ENCODE results near the gene COP1. TPM values are rescaled to one million over a fixed set of nuclear protein-coding genes. Genes with fewer than 3 reads are reported as not detected.

COP1 gene
- polyA plus RNA-seq, 1 donor (not counting 4 experiments of a cell fraction or from before 2014, with no cell fraction given), result 38.9 TPM

DNA sequence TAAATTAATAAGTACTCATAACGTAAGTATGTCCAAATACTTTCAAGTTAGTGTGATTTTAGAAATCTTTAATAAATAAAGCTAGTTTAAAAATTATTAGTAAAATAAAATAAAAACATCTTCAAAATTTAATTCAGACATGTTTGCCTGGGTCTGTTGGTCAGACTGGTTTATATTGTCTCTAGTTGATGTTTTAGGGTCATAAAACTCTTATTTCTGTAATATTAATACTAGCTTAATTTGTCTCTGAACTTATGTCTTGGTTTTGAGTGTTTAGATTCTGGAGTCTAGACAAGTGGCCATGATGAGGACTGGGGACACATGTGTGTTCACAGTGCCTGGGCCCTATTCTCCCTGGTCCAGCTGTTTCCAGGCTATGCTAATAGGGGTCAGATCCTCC, 279.1 kb downstream of the COP1 start:
- DNase-seq (ENCODE audit: low read depth, low spot score) (no peak), FAIRE-seq (no peak)
- Histone ChIP-seq H3K79me2 (ENCODE audit: control insufficient read depth, insufficient read depth, low read length) (no peaks in the 10 kb centered on the region), H3K4me1 (ENCODE audit: control insufficient read depth, extremely low read depth, insufficient read depth, low read length) (no peaks in the 10 kb centered on the region), H3K9me3 (ENCODE audit: control insufficient read depth, low read depth, low read length) (no peaks in the 10 kb centered on the region), H3K4me2 (ENCODE audit: control insufficient read depth, extremely low read depth, insufficient read depth, low read depth, low read length) (no peak overlapping the region), H3K36me3 (ENCODE audit: control insufficient read depth in 2 of 2, extremely low read depth in 1 of 2, insufficient read depth in 2 of 2, low read length in 2 of 2) (no peaks in the 10 kb centered on the region), H3K4me3 (ENCODE audit: control insufficient read depth in 2 of 3, extremely low read depth in 1 of 3, insufficient read depth in 2 of 3, low read depth in 1 of 3, low read length in 3 of 3) (no peak overlapping the region), H3K27ac (ENCODE audit: control insufficient read depth, insufficient read depth, low read length) (no peak overlapping the region), H2AFZ (ENCODE audit: control insufficient read depth, low read length) (no peak overlapping the region), H3K9ac (ENCODE audit: control insufficient read depth, extremely low read depth, insufficient read depth, low read length) (no peak overlapping the region), H3K9me1 (ENCODE audit: control insufficient read depth, extremely low read depth, insufficient read depth, low read length) (no peaks in the 10 kb centered on the region), H3K27me3 (ENCODE audit: control insufficient read depth, extremely low read depth, insufficient read depth, low read length) (no peaks in the 10 kb centered on the region), H4K20me1 (ENCODE audit: control insufficient read depth, extremely low read depth, insufficient read depth, low read length) (no peaks in the 10 kb centered on the region)
- TF ChIP-seq, protein P1, sequence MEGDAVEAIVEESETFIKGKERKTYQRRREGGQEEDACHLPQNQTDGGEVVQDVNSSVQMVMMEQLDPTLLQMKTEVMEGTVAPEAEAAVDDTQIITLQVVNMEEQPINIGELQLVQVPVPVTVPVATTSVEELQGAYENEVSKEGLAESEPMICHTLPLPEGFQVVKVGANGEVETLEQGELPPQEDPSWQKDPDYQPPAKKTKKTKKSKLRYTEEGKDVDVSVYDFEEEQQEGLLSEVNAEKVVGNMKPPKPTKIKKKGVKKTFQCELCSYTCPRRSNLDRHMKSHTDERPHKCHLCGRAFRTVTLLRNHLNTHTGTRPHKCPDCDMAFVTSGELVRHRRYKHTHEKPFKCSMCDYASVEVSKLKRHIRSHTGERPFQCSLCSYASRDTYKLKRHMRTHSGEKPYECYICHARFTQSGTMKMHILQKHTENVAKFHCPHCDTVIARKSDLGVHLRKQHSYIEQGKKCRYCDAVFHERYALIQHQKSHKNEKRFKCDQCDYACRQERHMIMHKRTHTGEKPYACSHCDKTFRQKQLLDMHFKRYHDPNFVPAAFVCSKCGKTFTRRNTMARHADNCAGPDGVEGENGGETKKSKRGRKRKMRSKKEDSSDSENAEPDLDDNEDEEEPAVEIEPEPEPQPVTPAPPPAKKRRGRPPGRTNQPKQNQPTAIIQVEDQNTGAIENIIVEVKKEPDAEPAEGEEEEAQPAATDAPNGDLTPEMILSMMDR (optimal IDR thresholded peaks at IDR 0.05 in 1 of 3, IDR thresholded peaks at IDR 0.05 in 1 of 3, conservative IDR thresholded peaks at IDR 0.05 in 1 of 3; ENCODE audit: extremely low read depth in 1 of 3, insufficient read depth in 2 of 3, low read length in 3 of 3), result no peak
- TF ChIP-seq EZH2 (IDR thresholded peaks at IDR 0.05; ENCODE audit: low read length), result no peak
- dilution Hi-C loops (cut with MboI; ENCODE audit: extremely low pct_ligation_motif_present, low sequenced_read_pairs), result no loop called here

DNA sequence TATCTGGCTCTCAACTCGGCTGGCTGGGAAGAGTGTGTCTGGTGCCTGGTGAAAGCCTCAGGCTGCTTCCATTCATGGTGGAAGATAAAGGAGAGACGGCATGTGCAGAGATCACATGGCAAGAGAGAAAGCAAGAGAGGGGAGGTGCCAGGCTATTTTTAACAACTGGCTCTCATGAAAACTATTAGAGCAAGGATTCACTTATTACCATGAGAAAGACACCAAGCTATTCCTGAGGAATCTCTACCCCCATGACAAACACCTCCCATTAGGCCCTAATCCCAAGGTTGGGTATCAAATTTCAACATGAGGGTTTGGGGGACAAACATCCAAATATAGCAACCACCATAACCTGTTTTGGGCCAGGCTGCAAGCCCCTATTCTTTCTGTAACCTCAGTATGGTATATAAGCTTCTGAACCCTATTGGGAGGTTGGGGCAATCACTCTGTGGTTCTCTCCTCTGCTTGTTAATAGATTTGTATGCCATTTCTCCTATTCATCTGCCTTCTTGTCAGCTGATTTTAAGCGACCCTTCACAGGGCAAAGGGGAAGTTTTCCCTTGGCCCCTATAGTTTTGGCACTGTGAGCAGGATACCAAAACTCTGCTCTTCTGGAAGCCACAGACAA, 284.7 kb downstream of the COP1 start:
- Histone ChIP-seq H3K36me3 (ENCODE audit: control insufficient read depth in 2 of 2, extremely low read depth in 1 of 2, insufficient read depth in 2 of 2, low read length in 2 of 2) (no peaks in the 10 kb centered on the region), H3K9me3 (ENCODE audit: control insufficient read depth, low read depth, low read length) (no peaks in the 10 kb centered on the region), H3K9ac (ENCODE audit: control insufficient read depth, extremely low read depth, insufficient read depth, low read length) (no peak overlapping the region), H3K4me3 (ENCODE audit: control insufficient read depth in 2 of 3, extremely low read depth in 1 of 3, insufficient read depth in 2 of 3, low read depth in 1 of 3, low read length in 3 of 3) (no peak overlapping the region), H3K79me2 (ENCODE audit: control insufficient read depth, insufficient read depth, low read length) (no peaks in the 10 kb centered on the region), H3K9me1 (ENCODE audit: control insufficient read depth, extremely low read depth, insufficient read depth, low read length) (no peaks in the 10 kb centered on the region), H3K27me3 (ENCODE audit: control insufficient read depth, extremely low read depth, insufficient read depth, low read length) (no peaks in the 10 kb centered on the region), H2AFZ (ENCODE audit: control insufficient read depth, low read length) (no peak overlapping the region), H3K27ac (ENCODE audit: control insufficient read depth, insufficient read depth, low read length) (no peak overlapping the region), H3K4me2 (ENCODE audit: control insufficient read depth, extremely low read depth, insufficient read depth, low read depth, low read length) (no peak overlapping the region), H4K20me1 (ENCODE audit: control insufficient read depth, extremely low read depth, insufficient read depth, low read length) (no peaks in the 10 kb centered on the region), H3K4me1 (ENCODE audit: control insufficient read depth, extremely low read depth, insufficient read depth, low read length) (no peaks in the 10 kb centered on the region)
- no peak for TF ChIP-seq EZH2 (IDR thresholded peaks at IDR 0.05; ENCODE audit: low read length)
- TF ChIP-seq, protein P1 (optimal IDR thresholded peaks at IDR 0.05 in 1 of 3, IDR thresholded peaks at IDR 0.05 in 1 of 3, conservative IDR thresholded peaks at IDR 0.05 in 1 of 3; ENCODE audit: extremely low read depth in 1 of 3, insufficient read depth in 2 of 3, low read length in 3 of 3), result no peak
- dilution Hi-C loops (cut with MboI; ENCODE audit: extremely low pct_ligation_motif_present, low sequenced_read_pairs), result no loop called here
- FAIRE-seq (no peak), DNase-seq (ENCODE audit: low read depth, low spot score) (no peak)
